NCI-H1105 (cell line): ENCODE data around the gene WIZ.
A peak's percentile ranks its signal among the peaks of the same experiment; 100 is the strongest.
"Not testable (repeated sequence)": the region's sequence is repeated elsewhere in the genome, so short reads cannot be mapped to it uniquely, and the experiment has no call there.

Source experiments
- DNase-seq: peaks from one replicate; lab custom pipeline; 2025; lab: John Stamatoyannopoulos, UW

The WIZ gene

DNA sequence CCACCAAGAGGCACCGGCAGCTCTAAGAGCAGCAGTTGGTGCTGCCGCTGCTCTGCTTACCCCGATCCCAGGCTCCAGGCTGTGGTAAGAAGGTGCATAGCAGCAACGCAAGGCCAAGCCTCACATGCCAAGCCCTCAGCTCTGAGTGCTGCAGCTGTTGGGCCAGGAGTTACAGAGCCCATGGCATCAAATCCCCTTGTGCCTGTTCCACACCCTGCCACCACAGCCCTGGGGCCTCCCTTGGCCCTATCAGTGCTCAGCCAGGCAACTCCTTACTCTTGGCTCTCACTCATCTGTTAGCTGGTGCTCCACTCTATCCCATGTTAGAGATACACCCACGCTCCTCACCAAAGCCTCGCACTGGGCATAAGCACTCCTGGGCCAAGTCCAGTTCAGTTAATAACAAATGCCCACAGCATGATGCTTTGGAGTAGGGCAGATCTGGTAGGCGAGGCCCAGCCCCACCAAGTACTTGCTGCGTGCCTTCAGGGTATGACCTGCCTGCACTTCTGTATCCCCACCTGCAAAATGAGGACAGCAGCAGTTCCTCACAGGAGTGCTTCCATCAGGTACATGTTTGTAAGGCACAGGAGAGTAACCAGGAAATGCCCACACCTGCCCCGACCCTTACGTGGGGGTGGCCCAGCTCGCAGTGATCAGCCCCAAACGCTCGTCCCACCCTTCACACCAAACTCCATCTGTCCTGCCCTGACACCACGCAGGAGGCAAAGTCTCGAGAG lies 47.2 kb downstream of the WIZ start:
- DNase-seq = no peak

DNA sequence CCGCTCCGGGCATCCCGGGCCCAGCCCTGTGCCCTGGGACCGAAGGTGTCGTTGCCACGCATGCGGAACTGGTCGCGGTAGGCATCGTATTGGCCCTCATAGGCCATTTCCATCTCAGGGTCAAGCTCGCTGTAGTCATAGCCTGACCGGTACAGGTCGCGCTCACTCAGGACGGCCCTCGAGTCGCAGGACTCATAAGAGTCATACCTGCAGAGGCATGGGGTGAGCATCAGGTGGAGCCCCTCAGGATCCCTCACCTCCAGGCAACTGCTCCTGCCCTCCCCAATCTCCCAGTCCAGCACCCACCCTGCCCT lies 48.4 kb downstream of the WIZ start:
- no peak for DNase-seq

DNA sequence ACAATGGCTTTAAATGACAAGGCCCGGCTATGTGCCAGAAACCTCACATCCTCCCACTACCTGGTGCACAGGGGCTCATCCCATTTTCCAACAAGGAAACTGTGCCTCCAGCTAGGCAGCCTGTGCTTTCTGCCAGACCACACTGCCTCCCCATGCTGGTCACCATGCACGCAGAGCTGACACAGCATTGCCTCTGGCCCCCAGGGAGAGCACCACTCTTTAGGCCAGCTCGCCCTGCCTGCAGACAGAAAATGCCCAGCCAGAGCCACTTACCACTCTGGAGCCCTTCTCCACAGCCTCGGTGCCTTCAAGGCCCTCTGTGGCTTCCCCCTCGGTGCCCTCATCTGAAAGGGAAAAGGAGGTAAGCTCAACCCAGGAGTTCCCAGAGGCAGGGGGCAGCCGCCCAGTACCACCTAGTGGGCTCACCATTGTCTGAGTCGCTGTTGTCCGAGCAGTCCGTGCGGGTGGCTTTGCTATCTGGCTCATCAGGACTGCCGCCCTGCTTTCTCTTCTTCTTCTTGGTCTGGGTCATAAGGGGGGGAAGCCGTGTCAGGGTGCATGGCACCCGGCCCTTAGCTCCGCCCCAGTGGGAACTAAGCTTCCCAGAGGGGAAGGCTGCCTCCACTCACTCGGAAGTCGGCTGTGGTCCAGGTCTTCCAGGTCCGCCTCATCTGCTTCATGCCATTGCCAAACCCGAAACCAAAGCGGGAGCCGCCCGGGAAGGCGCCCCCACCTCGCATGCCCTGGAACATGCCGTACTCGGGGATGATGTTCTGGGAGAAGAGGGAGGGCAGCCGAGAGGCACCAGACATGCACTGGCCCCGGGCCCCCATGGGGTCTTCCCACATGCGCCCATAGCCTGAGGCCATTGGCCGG lies 49.0 kb downstream of the WIZ start:
- DNase-seq = no peak

DNA sequence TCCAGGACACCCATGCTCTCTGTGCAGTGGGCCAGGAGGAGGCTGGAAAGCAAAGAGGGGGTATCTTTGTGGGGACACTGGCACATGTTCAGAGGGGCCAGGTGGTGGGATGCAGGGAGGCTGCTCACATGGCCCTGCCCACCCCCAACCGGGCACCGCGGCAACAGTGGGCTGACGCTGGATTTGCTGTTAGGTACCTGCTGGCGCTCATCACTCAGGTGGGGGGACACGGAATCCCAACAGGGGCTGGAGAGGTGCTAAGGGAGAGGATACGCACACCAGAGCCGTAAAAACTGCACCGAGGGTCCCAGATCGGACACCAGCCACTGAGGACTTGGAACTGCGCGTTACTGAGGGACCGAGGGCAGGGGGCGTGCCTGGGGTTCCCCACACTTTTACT lies 50.1 kb downstream of the WIZ start:
- no peak for DNase-seq

DNA sequence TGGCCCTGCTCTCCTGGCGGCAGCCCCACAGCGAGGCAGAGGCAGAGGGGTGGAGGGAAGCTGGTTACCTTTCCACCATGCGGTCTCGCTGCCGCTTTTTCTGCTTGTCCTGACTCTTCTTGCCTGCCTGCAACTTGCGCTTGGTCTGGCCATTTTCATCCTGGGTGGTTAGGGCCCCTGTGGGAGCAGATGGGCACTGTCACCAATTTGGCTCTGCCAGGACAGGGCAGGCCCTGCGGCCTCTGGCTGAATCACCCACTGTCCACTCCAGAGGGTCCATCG lies 50.6 kb downstream of the WIZ start:
- no peak for DNase-seq

DNA sequence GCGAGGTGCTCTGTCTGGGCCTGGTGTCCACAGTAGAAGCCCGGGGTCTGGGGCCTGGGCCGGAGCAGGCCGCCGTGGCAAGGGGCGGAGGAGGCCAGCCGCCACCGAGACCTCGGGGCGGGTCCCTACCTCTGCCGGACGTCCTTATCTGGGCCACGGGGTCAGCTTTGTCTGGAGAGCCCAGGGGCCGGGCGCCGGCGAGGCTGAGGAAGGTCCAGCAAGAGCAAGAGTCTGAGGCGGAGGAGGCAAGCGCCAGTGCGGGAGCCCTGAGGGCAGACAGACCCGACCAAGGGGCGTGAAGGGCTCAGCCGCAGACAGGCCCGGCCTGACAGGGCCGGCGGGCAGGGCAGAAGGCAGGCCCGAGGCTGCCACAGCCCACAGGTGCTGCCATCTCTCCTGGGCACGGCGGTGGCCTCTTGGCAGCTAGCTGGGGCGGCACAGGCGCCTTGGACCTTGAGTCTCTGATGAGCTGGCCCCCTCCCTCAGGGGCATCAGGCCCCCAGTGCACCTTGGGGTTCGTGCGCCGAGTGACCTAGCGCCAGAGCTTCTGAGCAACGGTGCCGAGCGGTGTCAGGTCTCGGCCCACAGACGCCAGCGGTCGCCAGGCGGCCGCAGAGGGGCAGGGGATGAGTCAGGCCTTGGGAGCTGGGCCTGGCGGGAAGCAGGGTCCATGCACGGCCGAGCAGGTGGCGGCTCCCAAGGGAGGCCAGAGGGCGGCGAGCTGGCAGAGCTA lies 51.1 kb downstream of the WIZ start:
- DNase-seq = no peak

DNA sequence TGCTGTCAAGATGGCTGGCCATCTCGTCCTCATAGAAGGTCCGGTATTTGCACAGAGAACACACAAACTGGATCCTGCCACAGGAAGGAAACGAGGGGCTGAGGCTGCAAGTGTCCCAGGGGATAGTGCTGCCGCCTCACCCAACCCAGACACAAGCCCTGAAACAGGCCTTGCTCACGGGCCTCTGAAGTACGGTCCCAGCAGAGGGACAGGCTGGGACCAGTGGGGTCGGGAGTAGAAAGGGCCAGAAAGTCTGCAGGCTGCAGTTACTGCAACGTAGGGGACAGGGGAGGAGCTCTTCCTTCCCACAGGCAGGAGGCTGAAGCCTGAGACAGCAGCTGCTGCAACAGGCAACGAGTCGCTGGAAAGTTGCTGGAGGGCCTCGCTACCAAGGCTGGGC lies 52.0 kb downstream of the WIZ start:
- DNase-seq = no peak

DNA sequence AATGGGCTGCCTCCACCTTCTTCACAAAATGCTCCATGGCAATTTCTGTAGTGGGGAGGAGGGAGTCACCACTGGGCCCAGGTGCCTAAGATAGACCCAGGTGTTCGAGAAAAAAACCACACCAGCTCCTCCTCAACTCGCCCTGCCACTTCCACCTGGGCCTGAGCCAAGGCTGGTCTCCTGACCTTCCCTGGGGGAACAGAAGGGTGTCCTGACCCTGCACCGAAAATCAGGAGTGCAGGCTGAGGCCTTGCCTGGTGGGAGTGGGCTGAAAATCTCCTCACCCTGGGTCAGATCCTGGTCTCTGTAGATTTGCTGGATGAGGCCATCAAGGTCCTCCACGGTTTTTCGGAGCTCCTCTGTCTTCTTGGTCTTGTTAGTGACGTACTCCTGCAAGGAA lies 52.5 kb downstream of the WIZ start:
- DNase-seq = no peak

DNA sequence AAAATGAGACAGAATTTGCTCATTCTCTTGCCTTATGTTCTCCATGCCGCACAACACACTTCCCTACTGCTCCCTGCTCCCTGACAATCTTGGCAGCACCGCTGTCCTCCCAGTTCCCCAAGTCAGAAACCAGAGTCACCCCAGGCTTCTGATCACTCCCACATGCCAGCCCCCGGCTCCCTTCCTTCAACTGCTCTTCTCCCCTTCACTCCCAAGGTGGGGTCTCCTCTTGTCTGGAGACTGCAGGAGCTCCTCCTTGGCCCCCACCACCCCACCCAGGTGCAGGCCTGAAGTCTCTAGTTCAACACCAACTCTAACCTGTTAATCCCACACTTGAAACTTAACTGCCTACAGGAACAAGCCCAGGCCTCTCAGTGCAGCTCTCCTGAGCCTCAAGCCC lies 53.3 kb downstream of the WIZ start:
- DNase-seq = no peak

DNA sequence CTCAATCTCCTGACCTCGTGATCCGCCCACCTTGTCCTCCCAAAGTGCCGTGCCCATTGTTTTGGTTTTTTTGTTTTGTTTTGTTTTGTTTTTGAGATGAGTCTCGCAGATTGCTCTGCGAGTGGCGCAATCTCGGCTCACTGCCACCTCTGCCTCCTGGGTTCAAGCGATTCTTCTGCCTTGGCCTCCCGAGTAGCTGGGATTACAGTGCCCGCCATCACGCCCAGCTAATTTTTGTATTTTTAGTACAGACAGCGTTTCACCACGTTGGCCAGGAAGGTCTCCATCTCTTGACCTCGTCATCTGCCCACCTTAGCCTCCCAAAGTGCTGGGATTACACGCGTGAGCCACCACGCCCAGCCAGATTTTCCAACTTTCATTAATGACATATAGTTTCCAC lies 54.5 kb downstream of the WIZ start:
- DNase-seq = not testable (repeated sequence)

DNA sequence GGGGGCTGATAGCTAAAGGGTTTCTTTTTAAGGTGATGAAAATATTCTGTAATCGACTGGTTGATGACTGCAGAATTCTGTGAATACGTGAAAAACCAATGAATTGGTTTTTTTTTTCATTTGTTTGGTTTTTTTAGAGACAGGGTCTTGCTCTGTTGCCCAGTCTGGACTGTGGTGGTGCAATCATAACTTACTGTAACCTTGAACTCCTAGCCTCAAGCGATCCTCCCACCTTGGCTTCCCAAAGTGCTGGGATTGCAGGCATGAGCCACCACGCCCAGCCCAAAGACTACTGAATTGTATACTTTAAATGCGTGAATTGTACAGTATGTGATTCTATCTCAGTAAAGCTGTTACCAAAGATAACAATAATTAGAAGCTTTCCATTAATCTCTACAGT lies 55.3 kb downstream of the WIZ start:
- DNase-seq = no peak

DNA sequence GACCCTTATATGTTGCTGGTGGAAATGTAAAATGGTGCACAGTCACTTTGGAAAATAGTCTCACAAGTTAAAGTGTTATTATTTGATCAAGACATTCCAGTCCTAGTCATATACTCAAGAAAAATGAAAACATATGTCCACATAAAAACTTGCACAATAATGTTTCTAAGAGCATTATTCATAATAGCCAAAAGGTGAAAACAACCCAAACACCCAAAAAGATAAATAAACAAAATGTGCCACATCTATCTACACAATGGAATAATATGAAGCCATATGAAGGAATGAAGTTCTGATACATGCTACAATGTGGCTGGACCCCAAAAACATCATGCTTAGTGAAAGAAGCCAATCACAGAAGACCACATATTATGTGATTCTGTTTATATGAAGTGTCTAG lies 55.8 kb downstream of the WIZ start:
- no peak for DNase-seq

DNA sequence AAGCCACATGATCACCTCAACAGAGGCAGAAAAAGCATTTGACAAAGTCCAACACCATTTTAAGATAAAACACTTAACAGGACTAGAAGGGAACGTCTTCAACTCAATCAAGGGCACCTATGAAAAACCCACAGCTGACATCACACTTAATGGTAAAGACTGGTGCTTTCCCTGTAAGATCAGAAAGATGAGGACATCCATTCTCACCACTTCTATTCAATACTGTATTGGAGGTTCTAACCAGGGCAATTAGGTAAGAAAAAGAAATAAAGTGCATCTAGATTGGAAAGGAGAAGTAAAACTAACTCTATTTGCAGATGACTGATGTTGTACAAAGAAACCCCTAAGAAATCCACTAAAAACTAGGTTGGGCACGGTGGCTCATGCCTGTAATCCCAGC lies 58.9 kb downstream of the WIZ start:
- no peak for DNase-seq

DNA sequence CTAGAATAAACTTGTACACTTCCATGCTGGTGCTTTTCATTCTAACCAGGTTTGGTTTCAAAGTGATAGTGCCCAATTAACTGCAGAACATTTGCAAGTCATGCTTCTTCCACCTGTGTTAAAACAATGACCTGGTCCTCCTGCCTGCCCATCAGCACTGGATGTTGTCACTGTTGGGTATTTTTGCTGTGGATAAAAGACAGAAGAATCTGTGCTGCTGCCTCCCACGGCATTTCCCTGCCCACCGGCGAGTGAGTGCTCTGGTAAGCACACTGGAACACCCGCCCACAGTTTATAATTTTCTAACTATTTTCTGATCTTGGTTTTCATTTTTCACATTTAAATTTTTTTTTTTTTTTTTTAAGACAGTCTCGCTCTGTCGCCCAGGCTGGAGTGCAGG lies 67.9 kb downstream of the WIZ start:
- DNase-seq = no peak

DNA sequence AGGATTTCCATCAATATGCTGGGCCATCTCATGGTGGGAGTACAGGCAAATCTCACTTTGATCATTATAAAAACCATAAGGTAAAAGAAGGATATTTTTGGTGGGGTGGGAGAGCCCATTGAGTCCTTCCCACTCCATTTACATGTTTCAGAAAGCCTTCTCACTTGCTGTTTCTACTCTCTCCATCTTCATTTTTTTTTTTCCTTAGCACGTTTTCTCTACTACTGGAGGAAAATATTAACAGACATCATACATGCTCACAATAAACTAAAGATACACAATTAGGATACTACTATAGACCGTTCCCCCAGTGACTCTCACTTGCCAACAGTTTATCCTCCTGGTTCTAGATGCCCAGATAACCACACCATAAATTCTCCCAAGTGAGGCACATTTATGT lies 68.3 kb downstream of the WIZ start:
- DNase-seq = no peak

DNA sequence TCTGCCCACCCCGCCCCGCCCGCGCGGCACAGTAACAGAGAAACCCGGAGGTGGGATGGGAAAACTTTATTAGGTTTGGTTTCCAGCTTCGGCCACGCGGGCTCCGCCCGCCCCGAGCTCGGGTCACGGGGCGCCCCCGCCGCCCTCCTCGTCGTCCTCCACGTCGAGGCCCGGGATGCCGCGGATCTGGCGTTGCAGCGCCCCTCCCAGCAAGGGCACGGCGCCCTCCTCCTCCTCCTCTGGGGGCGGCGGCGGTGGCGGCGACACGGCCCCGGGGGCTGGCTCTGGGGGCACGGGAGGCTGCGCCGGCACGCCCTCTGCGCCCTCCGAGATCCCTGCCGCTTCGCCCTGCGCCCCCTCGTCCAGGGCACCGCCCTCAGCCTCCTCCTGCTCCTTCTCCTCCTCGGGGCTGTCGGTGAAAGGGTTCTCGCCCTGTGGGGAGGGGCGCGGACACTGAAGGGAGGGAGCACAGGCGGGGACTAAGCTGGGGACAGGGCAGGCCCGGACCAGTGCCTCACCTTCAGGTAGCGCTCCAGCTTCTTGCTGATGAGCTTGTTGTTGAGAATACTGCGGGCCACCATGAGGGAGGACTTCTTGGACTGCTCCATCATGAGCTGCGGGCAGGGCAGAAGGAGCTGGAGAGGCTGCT lies 69.6 kb downstream of the WIZ start:
- peak; percentile 78 for DNase-seq

DNA sequence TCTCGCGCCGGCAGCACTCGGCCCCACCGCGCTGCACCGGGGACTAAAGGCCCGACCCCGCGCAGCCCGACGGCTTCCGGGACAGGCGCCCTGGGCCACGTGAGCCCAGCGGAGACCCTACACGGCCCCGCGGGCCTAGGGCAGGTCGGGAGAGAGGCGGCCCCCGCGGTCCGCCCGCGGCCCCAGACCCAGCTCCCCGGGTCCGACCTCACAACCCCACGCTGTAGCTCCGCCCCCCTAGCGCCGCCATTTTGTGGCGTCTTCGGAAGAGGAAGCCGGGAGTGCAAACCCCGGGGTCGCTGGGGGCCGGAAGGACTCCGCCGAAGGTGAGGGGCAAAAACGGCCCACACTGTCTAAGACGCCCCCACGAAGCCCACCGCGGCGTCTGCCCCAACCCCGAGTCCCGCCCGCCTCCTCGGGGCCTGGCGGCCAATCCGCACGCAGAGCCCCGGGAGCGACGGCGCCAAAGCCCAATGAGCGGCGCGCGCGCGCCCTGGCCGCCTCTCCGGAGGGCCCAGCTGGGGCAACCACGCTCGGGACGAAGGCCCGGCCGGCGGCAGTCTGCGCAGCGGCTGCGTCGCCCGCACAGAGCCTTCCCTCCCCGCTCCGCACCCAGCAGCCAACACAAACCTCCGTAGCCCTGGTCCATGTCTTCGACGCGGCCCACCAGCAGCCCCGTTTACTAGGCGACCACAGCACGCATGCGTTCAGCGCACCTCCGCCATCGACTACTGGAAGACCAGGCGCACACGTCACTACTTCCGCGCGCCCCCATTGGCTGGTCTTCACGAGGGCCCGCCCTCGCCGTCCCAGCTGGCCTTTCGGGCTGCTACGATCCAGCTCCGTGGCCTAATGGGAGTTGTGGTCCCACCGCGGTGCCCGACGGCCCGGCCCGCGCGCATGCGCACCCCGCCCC lies 70.4 kb downstream of the WIZ start, which contains the start of gene AKAP8:
Gene AKAP8 (minus strand): TSS at position 705 of the 916 bp plus-strand sequence. CDS start 56 bp downstream, at position 649.
- DNase-seq = peak; percentile 97

DNA sequence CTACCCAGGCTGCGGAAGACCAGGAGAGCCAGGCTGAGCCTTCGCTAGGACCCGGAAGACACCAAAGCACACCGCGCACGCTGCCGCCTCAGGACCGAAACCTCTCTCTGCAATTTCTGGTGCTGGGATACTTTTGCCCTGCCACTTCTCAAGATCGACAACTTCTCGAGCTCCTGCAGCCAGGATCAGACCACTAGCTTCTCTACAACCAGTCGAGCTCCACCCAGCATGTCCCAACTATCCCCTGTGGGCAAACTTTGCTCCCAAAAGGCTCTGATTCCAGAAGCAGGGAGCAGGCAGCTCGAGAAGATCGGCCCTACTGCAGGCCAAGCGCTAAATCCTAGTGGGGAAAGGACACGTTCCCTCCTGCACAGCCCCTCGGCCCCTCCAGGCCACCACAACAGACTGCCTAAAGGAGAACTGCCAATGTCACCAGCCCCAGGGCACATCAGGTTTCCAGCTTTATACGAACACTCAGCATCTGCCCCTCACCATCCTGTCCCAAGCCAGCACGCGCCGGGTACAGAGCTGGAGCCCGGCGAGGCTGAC lies 71.1 kb downstream of the WIZ start:
- DNase-seq = peak; percentile 14

DNA sequence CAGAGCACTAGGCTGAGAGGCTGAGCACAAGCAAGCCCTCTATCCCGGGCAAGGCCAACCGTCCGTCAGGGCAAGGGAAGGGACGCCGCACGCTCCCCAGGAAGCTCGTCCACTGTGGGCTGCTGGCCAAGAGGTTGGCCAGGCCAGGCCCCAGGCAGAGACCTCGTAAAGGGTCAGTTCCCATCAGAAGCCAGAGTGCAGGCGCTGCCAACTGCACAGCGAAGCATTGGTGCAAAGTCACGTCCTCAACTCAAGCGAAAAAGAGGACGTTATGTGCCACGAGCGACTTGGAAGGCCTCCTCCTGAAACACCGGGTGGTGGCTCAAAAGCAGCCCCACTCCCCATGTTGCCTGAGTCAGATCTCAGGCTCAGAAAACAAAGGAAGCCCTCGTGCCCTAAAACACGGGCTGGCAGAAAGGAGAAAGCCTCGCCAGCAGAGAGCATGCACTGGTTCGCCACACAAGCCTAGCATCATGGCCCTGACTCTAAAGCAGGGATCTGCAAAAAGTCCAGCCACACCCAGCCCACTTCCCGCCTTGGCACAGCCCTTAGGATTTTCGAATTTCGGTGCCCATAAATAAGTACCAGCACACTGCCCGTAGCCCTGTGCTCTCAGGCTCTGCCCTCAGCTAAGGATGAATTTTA lies 74.8 kb downstream of the WIZ start:
- no peak for DNase-seq

DNA sequence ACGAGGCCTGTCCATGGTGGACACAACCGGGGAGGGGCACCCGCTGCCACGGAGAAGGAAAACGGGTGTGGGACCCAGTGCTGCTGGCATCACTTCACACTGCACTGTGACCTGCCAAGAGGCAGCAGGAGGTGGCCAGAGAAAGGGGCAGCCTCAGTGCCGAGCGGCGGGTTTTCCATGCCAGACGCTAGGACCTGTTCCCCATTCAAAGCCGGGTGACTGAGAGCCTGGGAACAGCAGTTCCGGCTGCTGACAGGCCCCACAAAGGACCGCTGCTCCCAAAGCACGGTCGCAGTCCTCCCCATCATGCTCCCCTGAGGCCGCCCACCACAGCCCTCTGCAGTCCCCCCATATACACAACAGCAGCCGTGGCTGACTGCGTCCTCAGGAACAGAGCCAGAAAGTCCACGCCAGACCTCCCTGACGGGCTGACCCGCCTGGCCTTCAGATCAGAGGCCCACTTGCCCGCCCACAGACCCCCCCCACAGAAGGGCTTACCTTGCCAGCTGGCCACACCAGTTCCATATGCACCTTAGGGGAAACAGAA lies 75.6 kb downstream of the WIZ start:
- DNase-seq = no peak
